Measurements from ENCODE around the gene KIF2A.

DNA sequence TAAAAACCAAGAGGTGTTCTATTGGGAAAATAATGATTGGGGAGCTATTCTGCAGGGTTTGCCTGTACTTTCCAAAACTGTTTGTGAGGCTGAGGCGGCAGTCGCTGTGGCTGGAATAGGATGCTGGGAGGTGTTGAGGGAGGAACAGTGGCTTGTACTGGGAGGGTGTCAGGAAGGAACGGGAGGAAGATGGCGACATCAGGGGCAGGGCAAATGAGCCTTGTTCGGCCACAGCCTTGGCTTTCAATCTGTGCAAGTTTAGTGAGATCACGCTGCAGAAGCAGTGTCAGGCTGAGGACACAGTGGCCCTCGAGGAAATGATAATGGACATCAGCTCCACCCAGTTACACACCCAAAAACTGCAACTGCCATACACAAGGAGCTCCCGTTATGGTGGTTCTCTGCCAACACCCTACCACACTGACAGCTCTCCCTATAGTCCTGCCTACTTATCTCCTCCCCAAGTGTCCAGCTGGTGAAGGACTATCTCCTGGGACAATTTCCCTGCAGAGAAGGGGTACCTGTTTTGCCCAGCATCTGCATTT lies 27.3 kb downstream of the KIF2A start:
- TF ChIP-seq POLR2AphosphoS5 (IDR thresholded peaks at IDR 0.05; ENCODE audit: low read depth, low read length) (no peak), REST (IDR thresholded peaks at IDR 0.05; ENCODE audit: insufficient read depth in 1 of 2, low read depth in 2 of 2, low read length in 2 of 2) (no peak)
